ENCODE measurements around the gene IPO5.
A peak's percentile ranks its signal among the peaks of the same experiment; 100 is the strongest.

Gene IPO5

GRCh38 chr13:97961340-97961739 lies 7.9 kb downstream of the IPO5 start:
- Histone ChIP-seq H3K27ac (ENCODE audit: low read depth, low read length) (no peak overlapping the region), H3K79me2 (ENCODE audit: control insufficient read depth, insufficient read depth, low read length, poor library complexity) (no peaks in the 10 kb centered on the region), H2BK120ac (ENCODE audit: insufficient read depth, low read length, poor library complexity) (no peak overlapping the region), H2BK5ac (ENCODE audit: low read depth, low read length, poor library complexity) (no peak overlapping the region), H3K4me3 (ENCODE audit: low read depth, low read length) (no peak overlapping the region), H2BK12ac (ENCODE audit: low read length) (no peak overlapping the region), H2AK5ac (ENCODE audit: low read length) (no peak overlapping the region), H4K8ac (ENCODE audit: low read depth, low read length) (no peak overlapping the region), H3K36me3 (ENCODE audit: control insufficient read depth in 1 of 2, insufficient read depth in 2 of 2, low read length in 2 of 2) (no peaks in the 10 kb centered on the region), H3K9ac (ENCODE audit: low read length) (no peak overlapping the region), H2AFZ (ENCODE audit: insufficient read depth, low read length, poor library complexity) (no peak overlapping the region), H4K12ac (ENCODE audit: low read depth, low read length) (no peak overlapping the region), H3K4me2 (ENCODE audit: low read length) (no peak overlapping the region), H4K91ac (ENCODE audit: low read depth, low read length) (no peak overlapping the region), H3K23ac (ENCODE audit: low read length) (no peak overlapping the region), H3K18ac (ENCODE audit: low read length) (no peak overlapping the region), H3K79me1 (ENCODE audit: low read length) (no peaks in the 10 kb centered on the region), H3K4ac (ENCODE audit: low read depth, low read length) (no peak overlapping the region), H3K4me1 (ENCODE audit: control insufficient read depth in 1 of 2, insufficient read depth in 2 of 2, low read length in 2 of 2) (no peaks in the 10 kb centered on the region), H3K9me3 (ENCODE audit: insufficient read depth, low read depth, low read length) (no peaks in the 10 kb centered on the region), H3K27me3 (ENCODE audit: insufficient read depth, low read length) (no peaks in the 10 kb centered on the region), H3K14ac (ENCODE audit: low read length) (no peak overlapping the region)
- peak; percentile 8 to 31 for DNase-seq
- no CpG with 5 or more reads among the region's 6 CpGs for WGBS (ENCODE audit: extremely low coverage, insufficient coverage, insufficient read length)

GRCh38 chr13:97962887-97963286 lies 9.4 kb downstream of the IPO5 start:
- no peak overlapping the region for H3K4me3 ChIP-seq (ENCODE audit: low read depth, low read length)
- H3K23ac ChIP-seq (ENCODE audit: low read length) = no peak overlapping the region
- WGBS (ENCODE audit: extremely low coverage, insufficient coverage, insufficient read length) = no CpG with 5 or more reads among the region's 2 CpGs
- DNase-seq = no peak
- no peaks in the 10 kb centered on the region for H3K27me3 ChIP-seq (ENCODE audit: insufficient read depth, low read length)
- H3K79me1 ChIP-seq (ENCODE audit: low read length) = no peaks in the 10 kb centered on the region
- H3K9me3 ChIP-seq (ENCODE audit: insufficient read depth, low read depth, low read length) = no peaks in the 10 kb centered on the region
- no peak overlapping the region for H3K18ac ChIP-seq (ENCODE audit: low read length)
- H3K14ac ChIP-seq (ENCODE audit: low read length) = no peak overlapping the region
- H3K27ac ChIP-seq (ENCODE audit: low read depth, low read length) = no peak overlapping the region
- H3K36me3 ChIP-seq (ENCODE audit: control insufficient read depth in 1 of 2, insufficient read depth in 2 of 2, low read length in 2 of 2) = no peaks in the 10 kb centered on the region
- H4K8ac ChIP-seq (ENCODE audit: low read depth, low read length) = no peak overlapping the region
- no peak overlapping the region for H2BK12ac ChIP-seq (ENCODE audit: low read length)
- H3K4me2 ChIP-seq (ENCODE audit: low read length) = no peak overlapping the region
- no peak overlapping the region for H2AK5ac ChIP-seq (ENCODE audit: low read length)
- no peak overlapping the region for H2BK120ac ChIP-seq (ENCODE audit: insufficient read depth, low read length, poor library complexity)
- H4K12ac ChIP-seq (ENCODE audit: low read depth, low read length) = no peak overlapping the region
- no peak overlapping the region for H2BK5ac ChIP-seq (ENCODE audit: low read depth, low read length, poor library complexity)
- H3K9ac ChIP-seq (ENCODE audit: low read length) = no peak overlapping the region
- H2AFZ ChIP-seq (ENCODE audit: insufficient read depth, low read length, poor library complexity) = no peak overlapping the region
- no peak overlapping the region for H3K4ac ChIP-seq (ENCODE audit: low read depth, low read length)
- H3K79me2 ChIP-seq (ENCODE audit: control insufficient read depth, insufficient read depth, low read length, poor library complexity) = no peaks in the 10 kb centered on the region
- H4K91ac ChIP-seq (ENCODE audit: low read depth, low read length) = no peak overlapping the region
- H3K4me1 ChIP-seq (ENCODE audit: control insufficient read depth in 1 of 2, insufficient read depth in 2 of 2, low read length in 2 of 2) = no peaks in the 10 kb centered on the region

GRCh38 chr13:97967226-97967625 lies 13.8 kb downstream of the IPO5 start:
- no peaks in the 10 kb centered on the region for H3K79me1 ChIP-seq (ENCODE audit: low read length)
- H4K8ac ChIP-seq (ENCODE audit: low read depth, low read length) = no peak overlapping the region
- no peak overlapping the region for H2BK120ac ChIP-seq (ENCODE audit: insufficient read depth, low read length, poor library complexity)
- no peak overlapping the region for H4K12ac ChIP-seq (ENCODE audit: low read depth, low read length)
- no peaks in the 10 kb centered on the region for H3K79me2 ChIP-seq (ENCODE audit: control insufficient read depth, insufficient read depth, low read length, poor library complexity)
- H3K27ac ChIP-seq (ENCODE audit: low read depth, low read length) = no peak overlapping the region
- DNase-seq = no peak
- no peak overlapping the region for H2AK5ac ChIP-seq (ENCODE audit: low read length)
- H3K14ac ChIP-seq (ENCODE audit: low read length) = no peak overlapping the region
- no peak overlapping the region for H4K91ac ChIP-seq (ENCODE audit: low read depth, low read length)
- no peaks in the 10 kb centered on the region for H3K36me3 ChIP-seq (ENCODE audit: control insufficient read depth in 1 of 2, insufficient read depth in 2 of 2, low read length in 2 of 2)
- H3K18ac ChIP-seq (ENCODE audit: low read length) = no peak overlapping the region
- H3K4me3 ChIP-seq (ENCODE audit: low read depth, low read length) = no peak overlapping the region
- H3K4me2 ChIP-seq (ENCODE audit: low read length) = no peak overlapping the region
- H2BK12ac ChIP-seq (ENCODE audit: low read length) = no peak overlapping the region
- H3K27me3 ChIP-seq (ENCODE audit: insufficient read depth, low read length) = no peaks in the 10 kb centered on the region
- H3K4me1 ChIP-seq (ENCODE audit: control insufficient read depth in 1 of 2, insufficient read depth in 2 of 2, low read length in 2 of 2) = no peaks in the 10 kb centered on the region
- H3K9ac ChIP-seq (ENCODE audit: low read length) = no peak overlapping the region
- H3K4ac ChIP-seq (ENCODE audit: low read depth, low read length) = no peak overlapping the region
- H2BK5ac ChIP-seq (ENCODE audit: low read depth, low read length, poor library complexity) = no peak overlapping the region
- H3K9me3 ChIP-seq (ENCODE audit: insufficient read depth, low read depth, low read length) = no peaks in the 10 kb centered on the region
- no peak overlapping the region for H3K23ac ChIP-seq (ENCODE audit: low read length)
- no peak overlapping the region for H2AFZ ChIP-seq (ENCODE audit: insufficient read depth, low read length, poor library complexity)

- no peak overlapping the region for H2BK5ac ChIP-seq (ENCODE audit: low read depth, low read length, poor library complexity)
- no peak overlapping the region for H3K4ac ChIP-seq (ENCODE audit: low read depth, low read length)
- no peaks in the 10 kb centered on the region for H3K79me1 ChIP-seq (ENCODE audit: low read length)
- H2AK5ac ChIP-seq (ENCODE audit: low read length) = no peak overlapping the region
- H2BK12ac ChIP-seq (ENCODE audit: low read length) = no peak overlapping the region
- H3K27ac ChIP-seq (ENCODE audit: low read depth, low read length) = no peak overlapping the region
- no peak overlapping the region for H3K9ac ChIP-seq (ENCODE audit: low read length)
- H4K12ac ChIP-seq (ENCODE audit: low read depth, low read length) = no peak overlapping the region
- H4K8ac ChIP-seq (ENCODE audit: low read depth, low read length) = no peak overlapping the region
- no peaks in the 10 kb centered on the region for H3K36me3 ChIP-seq (ENCODE audit: control insufficient read depth in 1 of 2, insufficient read depth in 2 of 2, low read length in 2 of 2)
- H3K4me2 ChIP-seq (ENCODE audit: low read length) = no peak overlapping the region
- no peaks in the 10 kb centered on the region for H3K27me3 ChIP-seq (ENCODE audit: insufficient read depth, low read length)
- no peak overlapping the region for H3K18ac ChIP-seq (ENCODE audit: low read length)
- H3K9me3 ChIP-seq (ENCODE audit: insufficient read depth, low read depth, low read length) = no peaks in the 10 kb centered on the region
- H4K91ac ChIP-seq (ENCODE audit: low read depth, low read length) = no peak overlapping the region
- no CpG with 5 or more reads among the region's 3 CpGs for WGBS (ENCODE audit: extremely low coverage, insufficient coverage, insufficient read length)
- DNase-seq = no peak
- no peak overlapping the region for H2AFZ ChIP-seq (ENCODE audit: insufficient read depth, low read length, poor library complexity)
- no peak overlapping the region for H3K4me3 ChIP-seq (ENCODE audit: low read depth, low read length)
- H3K14ac ChIP-seq (ENCODE audit: low read length) = no peak overlapping the region
- H2BK120ac ChIP-seq (ENCODE audit: insufficient read depth, low read length, poor library complexity) = no peak overlapping the region
- H3K79me2 ChIP-seq (ENCODE audit: control insufficient read depth, insufficient read depth, low read length, poor library complexity) = no peaks in the 10 kb centered on the region
- H3K4me1 ChIP-seq (ENCODE audit: control insufficient read depth in 1 of 2, insufficient read depth in 2 of 2, low read length in 2 of 2) = no peaks in the 10 kb centered on the region
- H3K23ac ChIP-seq (ENCODE audit: low read length) = no peak overlapping the region
These were observed 14.5 kb downstream of the IPO5 start for GRCh38 chr13:97967948-97968347.
